Stimulated activated CD4-positive, alpha-beta T cell treated with anti-CD3 and anti-CD28 coated beads, Interleukin-15, amount 100 ng/mL, for 48 hours (primary cell): ENCODE data around the gene CAMK2D.

Experiments used
- DNase-seq, 2 donors: peaks; one replicate each; pipeline ENCODE4 v3.0.0-alpha.2; 2020; ENCODE audit warnings: low read depth in 2 of 2

Gene CAMK2D

GRCh38 chr4:113604955-113605354 lies 156.6 kb downstream of the CAMK2D start:
- DNase-seq = no peak

- no peak for DNase-seq
Measured at GRCh38 chr4:113603911-113604310, 157.6 kb downstream of the CAMK2D start.

- DNase-seq = no peak
Measured at GRCh38 chr4:113602646-113603228, 158.8 kb downstream of the CAMK2D start.

GRCh38 chr4:113601636-113602035 lies 159.9 kb downstream of the CAMK2D start:
- no peak for DNase-seq

GRCh38 chr4:113596396-113596795 lies 165.1 kb downstream of the CAMK2D start:
- no peak for DNase-seq

GRCh38 chr4:113594231-113594556 lies 167.3 kb downstream of the CAMK2D start:
- no peak for DNase-seq

- DNase-seq = no peak
Measured at GRCh38 chr4:113593400-113594230, 167.9 kb downstream of the CAMK2D start.

GRCh38 chr4:113591982-113592381 lies 169.6 kb downstream of the CAMK2D start:
- DNase-seq = no peak

GRCh38 chr4:113588895-113589668 lies 172.5 kb downstream of the CAMK2D start:
- no peak for DNase-seq

- DNase-seq = no peak
Measured at GRCh38 chr4:113587640-113588275, 173.8 kb downstream of the CAMK2D start.

- DNase-seq = no peak
Measured at GRCh38 chr4:113587156-113587555, 174.4 kb downstream of the CAMK2D start.

- no peak for DNase-seq
Measured at GRCh38 chr4:113586072-113586471, 175.5 kb downstream of the CAMK2D start.

GRCh38 chr4:113584407-113585150 lies 177.0 kb downstream of the CAMK2D start:
- no peak for DNase-seq

GRCh38 chr4:113582737-113583136 lies 178.8 kb downstream of the CAMK2D start:
- DNase-seq = no peak

GRCh38 chr4:113579360-113579759 lies 182.2 kb downstream of the CAMK2D start:
- no peak for DNase-seq

GRCh38 chr4:113576947-113577678 lies 184.4 kb downstream of the CAMK2D start:
- DNase-seq = no peak

GRCh38 chr4:113575401-113575800 lies 186.1 kb downstream of the CAMK2D start:
- DNase-seq = no peak

- no peak for DNase-seq
Measured at GRCh38 chr4:113574636-113575103, 186.9 kb downstream of the CAMK2D start.

GRCh38 chr4:113572620-113573019 lies 188.9 kb downstream of the CAMK2D start:
- DNase-seq = no peak

- no peak for DNase-seq
Measured at GRCh38 chr4:113566015-113566795, 195.3 kb downstream of the CAMK2D start.
